ENCODE results near the gene CETP. TPM values are rescaled to one million over a fixed set of nuclear protein-coding genes. Genes with fewer than 3 reads are reported as not detected.
"Not testable (repeated sequence)": the region's sequence is repeated elsewhere in the genome, so short reads cannot be mapped to it uniquely, and the experiment has no call there.

CETP gene
- total RNA-seq, 1 donor from 2014 or later: 0.32 TPM

DNA sequence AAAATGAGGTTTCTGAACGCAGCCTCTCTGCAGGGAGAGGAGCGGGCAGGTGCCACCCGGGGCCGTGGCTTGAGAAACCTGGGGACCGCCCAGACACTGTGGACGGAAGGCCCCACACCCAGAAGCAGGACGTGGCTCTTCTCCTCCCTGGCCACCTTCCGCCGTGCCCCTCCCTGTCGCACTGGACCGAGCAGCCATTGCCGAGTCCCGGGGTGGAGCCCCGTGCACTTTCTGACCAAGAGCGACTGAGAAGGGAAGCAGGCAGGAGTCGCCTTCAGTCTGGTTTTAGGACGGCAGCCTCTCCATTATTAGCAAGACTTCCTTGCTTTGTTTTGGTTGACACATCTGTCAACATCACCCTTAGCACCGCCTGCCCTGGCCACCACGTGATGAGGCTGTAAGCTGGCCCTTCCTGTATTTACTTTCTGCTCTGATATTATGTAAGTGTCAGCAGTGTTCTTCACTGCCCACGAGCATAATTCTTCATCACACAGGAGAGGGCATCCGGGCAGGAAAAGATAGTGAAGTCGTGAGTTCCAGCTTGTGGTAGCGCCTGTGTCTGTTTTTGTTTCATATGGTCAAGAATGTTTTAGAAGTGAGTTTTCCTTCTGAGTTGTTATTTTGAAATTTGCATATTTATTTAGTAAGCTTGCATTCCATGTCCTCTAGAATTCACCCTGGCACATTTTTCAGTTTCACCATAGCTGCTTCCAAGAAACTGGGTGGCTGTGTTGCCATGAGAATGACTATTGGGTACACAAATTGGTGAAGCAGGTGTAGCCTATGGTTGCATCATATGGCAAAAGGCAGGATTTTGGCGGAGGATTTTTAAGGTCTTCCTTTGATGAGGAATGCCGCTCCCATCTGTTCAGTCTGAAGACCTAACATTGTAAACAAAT, 28.8 kb upstream of the CETP start:
- intact Hi-C loops (cut with DNase I): loop anchor here (5.0 to 10.0 kb wide), 2 partner anchors 66 to 252 kb away; partner anchors contain the start of genes PSME3IP1, RSPRY1 and SLC12A3
- DNase-seq (ENCODE audit: missing footprints) (peak; percentile 93), ATAC-seq (peak; percentile 77)

DNA sequence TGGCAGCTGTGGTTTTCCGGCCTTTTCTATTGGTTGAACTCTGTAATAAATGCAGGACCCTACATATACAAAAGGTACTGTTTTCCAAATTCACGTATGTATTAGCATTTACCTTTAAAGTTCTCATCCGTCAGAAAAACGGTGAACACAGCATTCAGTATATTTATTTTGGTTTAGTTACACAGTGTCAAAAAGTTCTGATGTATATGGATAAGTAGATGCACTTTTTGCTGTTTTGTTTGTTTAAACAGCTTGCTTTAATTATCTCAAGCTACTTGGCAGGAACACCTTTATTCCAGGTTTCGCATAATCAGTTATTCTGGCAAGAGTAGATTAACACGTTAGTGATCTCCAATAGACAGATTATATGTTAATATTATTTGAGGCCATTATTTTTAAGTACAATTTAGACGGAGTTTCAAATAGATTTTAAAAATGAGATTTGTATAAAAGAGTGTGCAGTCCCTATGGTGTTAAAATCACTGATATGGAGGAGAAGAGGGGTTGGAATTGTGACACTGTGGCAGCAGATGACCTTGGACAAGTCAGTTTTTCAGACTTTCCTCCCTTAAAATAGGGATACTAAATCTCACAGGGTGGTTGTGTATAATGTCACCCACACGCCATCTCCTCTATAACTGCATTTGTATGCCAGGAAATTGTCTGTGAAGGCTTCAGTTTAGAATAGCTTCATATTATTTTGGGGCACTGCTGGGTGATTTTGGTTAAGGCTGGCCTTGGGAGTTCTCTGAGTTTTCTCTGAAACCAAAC, 27.7 kb upstream of the CETP start:
- no peak for DNase-seq (ENCODE audit: missing footprints)
- intact Hi-C loops (cut with DNase I): loop anchor here (5.0 to 10.0 kb wide), 2 partner anchors 67 to 251 kb away; partner anchors contain the start of genes PSME3IP1, RSPRY1 and SLC12A3
- no peak for ATAC-seq

DNA sequence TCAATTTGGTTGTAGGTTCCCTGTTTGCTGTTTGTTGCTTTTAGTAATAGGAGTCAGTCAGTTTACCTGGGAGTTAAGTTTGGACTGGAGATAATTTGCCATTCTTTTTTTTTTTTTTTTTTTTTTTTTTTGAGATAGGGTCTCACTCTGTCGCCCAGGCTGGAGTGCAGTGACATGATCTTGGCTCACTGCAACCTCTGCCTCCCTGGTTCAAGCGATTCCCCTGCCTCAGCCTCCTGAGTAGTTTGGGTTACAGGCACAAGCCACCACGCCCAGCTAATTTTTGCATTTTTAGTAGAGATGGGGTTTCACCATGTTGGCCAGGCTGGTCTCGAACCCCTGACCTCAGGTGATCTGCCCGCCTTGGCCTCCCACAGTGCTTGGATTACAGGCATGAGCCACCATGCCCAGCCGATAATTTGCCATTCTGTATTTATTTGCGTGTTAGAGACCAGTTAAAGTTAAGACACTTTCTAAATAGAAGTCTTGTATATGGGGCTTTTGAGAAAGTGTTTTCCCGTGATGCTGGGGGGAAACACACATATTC, 27.1 kb upstream of the CETP start:
- intact Hi-C loops (cut with DNase I): loop anchor here (5.0 to 10.0 kb wide), 2 partner anchors 67 to 250 kb away; partner anchors contain the start of genes PSME3IP1, RSPRY1 and SLC12A3
- DNase-seq (ENCODE audit: missing footprints); ATAC-seq: not testable (repeated sequence)

DNA sequence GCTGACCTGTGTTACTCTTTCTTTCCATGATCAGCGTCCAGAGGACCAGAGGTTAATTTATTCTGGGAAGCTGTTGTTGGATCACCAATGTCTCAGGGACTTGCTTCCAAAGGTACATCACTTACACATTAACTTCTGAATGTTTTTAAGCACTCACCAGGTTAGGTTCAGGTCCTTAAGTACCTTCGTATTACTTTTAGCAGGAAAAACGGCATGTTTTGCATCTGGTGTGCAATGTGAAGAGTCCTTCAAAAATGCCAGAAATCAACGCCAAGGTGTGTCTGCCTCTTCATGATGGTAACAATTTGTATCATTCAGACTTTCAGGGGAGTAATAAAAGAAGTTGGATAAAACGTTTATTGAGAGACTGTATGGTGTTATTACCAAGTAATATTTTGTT, 26.5 kb upstream of the CETP start:
- intact Hi-C loops (cut with DNase I): loop anchor here (10.0 kb wide), 1 partner anchor 250 kb away; the partner anchor contains the start of genes PSME3IP1 and RSPRY1
- ATAC-seq (no peak), DNase-seq (ENCODE audit: missing footprints) (no peak)

DNA sequence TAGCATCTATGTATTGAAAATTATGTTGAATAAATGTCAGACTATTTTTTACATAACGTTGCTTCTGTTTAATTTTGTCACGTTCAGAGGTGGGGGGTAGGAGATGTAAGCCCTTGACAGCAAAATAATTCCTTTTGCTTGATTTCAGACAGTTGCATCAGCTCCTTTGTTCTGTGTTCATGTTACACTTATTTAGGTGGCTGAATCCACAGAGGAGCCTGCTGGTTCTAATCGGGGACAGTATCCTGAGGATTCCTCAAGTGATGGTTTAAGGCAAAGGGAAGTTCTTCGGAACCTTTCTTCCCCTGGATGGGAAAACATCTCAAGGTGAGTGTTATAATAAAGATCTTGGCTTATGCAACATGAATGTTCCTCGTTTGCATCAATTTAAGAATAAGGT, 25.3 kb upstream of the CETP start:
- DNase-seq (ENCODE audit: missing footprints) (no peak), ATAC-seq (no peak)
- intact Hi-C loops (cut with DNase I): loop anchor here (10.0 kb wide), 1 partner anchor 248 kb away; the partner anchor contains the start of genes PSME3IP1 and RSPRY1

DNA sequence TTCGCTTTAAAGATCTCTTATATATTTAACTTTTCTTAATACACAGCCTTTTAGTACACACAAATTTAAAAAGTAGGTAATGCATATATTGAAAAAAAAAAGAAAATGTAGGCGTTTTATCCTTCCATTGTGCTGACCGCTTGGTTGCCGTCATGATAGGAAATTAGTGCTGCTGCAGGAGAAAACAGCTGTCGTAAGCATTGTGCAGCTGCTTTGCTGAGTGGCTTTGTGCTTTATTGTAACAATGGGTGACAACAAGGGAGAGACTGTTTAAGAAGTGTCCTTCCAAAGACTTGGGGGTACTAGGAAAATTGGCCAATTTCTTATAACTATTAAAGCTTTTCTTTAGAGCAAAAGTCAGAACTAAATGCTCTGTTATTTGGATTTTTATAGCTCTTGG, 24.8 kb upstream of the CETP start:
- intact Hi-C loops (cut with DNase I): loop anchor here (10.0 kb wide), 1 partner anchor 248 kb away; the partner anchor contains the start of genes PSME3IP1 and RSPRY1

DNA sequence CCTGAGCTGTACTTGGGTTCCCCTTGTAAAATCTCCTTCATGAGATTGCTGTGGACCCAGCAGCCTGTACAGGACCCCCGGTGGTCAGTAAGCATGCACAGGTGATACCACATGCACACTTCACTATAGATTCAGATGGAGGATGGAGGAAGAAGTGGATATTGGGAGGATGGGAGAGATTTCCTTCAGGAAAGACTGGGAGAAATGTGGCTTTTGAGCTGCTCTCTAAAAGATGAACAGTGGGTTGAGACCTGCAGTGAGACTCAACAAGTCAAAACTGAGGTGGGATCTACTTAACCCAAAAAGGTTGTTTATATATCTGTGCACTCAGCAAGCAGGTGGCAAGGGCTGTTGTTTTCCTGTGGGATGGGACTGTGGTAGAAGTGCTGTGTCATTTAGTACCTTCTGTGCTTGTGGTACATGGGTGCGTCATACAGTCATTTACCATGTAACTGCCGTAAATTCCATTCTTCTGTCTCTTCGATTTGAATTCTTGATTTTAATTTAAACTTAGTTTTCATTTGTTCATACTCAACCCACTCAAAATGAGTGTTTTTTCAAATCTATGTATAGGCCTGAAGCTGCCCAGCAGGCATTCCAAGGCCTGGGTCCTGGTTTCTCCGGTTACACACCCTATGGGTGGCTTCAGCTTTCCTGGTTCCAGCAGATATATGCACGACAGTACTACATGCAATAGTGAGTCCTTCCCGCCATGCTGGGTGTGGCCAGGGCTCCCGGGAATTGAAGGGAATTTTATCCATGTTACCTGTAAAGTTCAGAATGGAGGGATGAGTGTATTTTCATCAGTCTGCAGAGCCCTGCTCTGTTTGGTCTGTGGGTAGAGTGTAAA, 22.9 kb upstream of the CETP start:
- intact Hi-C loops (cut with DNase I): loop anchor here (10.0 kb wide), 1 partner anchor 246 kb away; the partner anchor contains the start of genes PSME3IP1 and RSPRY1
- ATAC-seq: peak; percentile 16
- no peak for DNase-seq (ENCODE audit: missing footprints)

More for the DNA sequence above, 24.8 kb upstream of the CETP start:
- ATAC-seq: no peak
- DNase-seq (ENCODE audit: missing footprints): no peak

DNA sequence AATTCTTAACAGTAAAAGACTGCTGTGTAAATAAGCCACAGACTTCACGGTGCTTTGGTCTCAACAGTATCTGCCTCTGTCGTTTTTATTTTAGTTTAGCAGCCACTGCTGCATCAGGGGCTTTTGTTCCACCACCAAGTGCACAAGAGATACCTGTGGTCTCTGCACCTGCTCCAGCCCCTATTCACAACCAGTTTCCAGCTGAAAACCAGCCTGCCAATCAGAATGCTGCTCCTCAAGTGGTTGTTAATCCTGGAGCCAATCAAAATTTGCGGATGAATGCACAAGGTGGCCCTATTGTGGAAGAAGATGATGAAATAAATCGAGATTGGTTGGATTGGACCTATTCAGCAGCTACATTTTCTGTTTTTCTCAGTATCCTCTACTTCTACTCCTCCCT, 21.9 kb upstream of the CETP start:
- no peak for ATAC-seq
- intact Hi-C loops (cut with DNase I): loop anchor here (10.0 kb wide), 1 partner anchor 245 kb away; the partner anchor contains the start of genes PSME3IP1 and RSPRY1
- no peak for DNase-seq (ENCODE audit: missing footprints)

DNA sequence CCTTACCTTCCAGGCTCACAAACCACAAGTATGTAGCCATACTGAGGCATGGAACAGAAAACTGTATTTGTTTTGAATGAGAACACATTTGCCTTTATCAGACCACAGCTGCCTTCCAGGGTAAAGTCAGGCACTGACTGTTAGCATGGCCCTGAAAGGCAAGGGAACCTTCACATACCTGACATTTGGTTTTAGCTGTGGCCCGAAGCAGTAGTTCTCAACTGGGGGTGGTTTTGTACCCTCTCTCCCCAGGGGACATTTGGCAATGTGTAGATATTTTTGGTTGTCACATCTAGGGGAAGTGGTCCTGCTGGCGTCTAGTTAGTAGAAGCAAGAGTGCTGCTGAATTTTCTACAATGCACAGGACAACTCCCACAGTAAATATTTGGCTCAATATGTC, 20.7 kb upstream of the CETP start:
- intact Hi-C loops (cut with DNase I): no loop called here
- ATAC-seq: no peak
- DNase-seq (ENCODE audit: missing footprints): no peak

DNA sequence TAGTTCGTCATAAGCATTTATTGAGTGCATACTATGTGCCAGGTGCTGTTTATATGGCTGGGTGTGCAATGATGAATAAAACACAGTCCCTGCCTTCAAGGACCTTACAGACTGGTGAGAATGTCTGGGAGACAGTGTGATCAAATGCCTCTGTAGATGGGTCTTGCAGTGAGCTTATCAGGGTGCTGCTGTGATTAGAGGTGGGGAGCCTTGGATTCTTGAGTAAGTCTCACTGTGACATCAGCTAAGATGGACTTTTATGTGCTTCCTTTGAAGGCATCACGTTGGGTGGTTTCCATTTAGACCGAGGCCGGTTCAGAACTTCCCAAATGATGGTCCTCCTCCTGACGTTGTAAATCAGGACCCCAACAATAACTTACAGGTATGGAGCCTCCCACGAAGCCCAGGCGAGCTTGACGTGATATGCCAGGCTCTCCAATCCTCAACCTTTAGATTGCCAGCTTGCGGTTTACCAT, 19.9 kb upstream of the CETP start:
- intact Hi-C loops (cut with DNase I): no loop called here
- DNase-seq (ENCODE audit: missing footprints) (no peak), ATAC-seq (no peak)

DNA sequence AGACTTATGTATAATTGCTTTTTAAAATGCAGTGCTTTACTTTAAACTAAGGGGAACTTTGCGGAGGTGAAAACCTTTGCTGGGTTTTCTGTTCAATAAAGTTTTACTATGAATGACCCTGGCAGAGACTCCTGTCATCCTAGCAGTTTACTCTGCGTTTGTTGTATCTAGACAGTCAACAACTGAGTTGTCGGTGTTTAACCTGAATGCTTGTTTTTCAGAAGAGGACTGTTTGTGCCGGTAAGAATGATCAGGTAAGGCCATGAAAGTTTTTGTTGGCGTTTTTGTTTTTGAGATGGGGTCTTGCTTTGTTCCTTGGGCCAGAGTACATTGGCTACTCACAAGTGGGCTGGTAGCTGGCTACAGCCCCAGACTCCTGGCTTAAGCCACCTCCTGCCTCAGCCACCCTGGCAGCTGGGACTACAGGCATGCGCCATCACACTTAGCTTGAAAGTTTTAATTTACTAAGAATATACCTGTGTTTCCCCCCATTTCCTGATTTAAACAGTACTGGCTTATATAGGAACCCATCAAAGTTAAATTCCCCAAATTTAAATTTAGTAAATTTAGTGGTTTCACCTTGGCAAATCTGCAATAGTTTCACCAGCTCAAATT, 17.9 kb upstream of the CETP start:
- DNase-seq (ENCODE audit: missing footprints) (no peak), ATAC-seq (no peak)
- intact Hi-C loops (cut with DNase I): no loop called here

DNA sequence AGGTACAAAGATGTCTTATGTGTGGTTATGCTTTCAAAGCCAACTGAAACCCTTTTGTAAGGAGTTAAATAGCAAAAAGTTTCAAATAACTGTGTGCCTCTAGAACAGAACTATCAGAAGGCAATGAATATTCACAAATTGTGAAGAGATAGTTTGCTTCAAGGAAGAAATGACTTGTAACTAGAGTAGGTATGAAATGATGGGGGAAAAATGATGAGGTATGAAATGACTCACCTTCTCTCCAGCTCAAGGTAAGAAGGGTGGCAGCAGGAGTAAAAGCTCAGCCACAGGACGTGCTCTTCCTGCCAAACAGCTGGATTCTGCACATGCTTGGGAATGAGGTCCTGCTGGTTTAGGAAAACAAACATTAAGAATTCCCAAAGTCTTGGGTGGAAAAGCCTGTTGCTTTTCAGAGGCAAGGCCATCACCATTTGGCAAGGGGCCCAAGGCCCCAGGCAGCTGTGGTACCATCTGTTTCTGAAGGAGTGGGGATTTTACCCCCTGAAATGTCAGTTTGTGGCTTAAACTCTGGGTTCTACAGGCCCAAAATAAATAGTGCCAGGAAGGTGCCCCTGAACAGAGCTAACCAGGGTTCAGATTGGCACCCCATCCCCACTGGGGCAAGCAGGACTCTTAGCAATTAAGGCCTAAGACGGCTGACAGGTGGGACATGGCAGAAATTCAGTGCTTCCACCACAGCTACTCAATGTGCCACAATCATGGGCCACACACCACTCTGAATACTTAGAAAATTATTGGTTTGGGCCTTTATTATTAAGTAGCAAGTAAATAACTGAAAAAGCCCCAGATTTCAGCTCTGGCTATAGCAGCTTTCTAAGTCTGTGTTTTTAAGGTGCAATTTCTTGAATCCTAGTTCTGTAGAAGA, 16.6 kb upstream of the CETP start:
- ATAC-seq: no peak
- intact Hi-C loops (cut with DNase I): no loop called here

DNA sequence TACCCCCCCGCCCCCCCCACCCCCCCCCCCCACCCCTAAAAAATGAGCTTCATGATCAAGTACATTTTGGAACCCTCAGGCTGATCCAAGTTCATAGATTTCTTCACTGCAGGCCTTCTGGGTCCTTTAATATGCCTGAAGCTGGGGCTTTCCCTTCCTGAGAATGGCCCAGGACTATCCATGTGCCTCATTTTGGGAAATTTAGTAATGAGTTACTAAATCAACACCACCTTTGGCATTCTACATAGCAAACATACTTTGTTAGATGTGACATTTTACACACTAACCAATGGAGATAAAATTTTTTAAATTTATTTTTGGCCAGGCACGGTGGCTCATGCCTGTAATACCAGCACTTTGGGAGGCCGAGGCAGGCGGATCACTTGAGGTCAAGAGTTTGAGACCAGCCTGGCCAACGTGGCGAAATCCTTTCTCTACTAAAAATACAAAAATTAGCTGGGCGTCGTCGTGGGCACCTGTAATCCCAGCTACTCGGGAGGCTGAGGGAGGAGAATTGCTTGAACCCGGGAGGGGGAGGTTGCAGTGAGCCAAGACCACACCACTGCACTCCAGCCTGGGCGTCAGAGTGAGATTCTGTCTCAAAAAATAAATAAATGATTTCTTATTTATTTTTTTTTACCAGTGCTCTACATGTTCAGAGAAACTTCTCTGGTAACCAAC, 15.8 kb upstream of the CETP start:
- intact Hi-C loops (cut with DNase I): no loop called here
- ATAC-seq: no peak
- no peak for DNase-seq (ENCODE audit: missing footprints)

More for the DNA sequence above, 16.6 kb upstream of the CETP start:
- DNase-seq (ENCODE audit: missing footprints): no peak

DNA sequence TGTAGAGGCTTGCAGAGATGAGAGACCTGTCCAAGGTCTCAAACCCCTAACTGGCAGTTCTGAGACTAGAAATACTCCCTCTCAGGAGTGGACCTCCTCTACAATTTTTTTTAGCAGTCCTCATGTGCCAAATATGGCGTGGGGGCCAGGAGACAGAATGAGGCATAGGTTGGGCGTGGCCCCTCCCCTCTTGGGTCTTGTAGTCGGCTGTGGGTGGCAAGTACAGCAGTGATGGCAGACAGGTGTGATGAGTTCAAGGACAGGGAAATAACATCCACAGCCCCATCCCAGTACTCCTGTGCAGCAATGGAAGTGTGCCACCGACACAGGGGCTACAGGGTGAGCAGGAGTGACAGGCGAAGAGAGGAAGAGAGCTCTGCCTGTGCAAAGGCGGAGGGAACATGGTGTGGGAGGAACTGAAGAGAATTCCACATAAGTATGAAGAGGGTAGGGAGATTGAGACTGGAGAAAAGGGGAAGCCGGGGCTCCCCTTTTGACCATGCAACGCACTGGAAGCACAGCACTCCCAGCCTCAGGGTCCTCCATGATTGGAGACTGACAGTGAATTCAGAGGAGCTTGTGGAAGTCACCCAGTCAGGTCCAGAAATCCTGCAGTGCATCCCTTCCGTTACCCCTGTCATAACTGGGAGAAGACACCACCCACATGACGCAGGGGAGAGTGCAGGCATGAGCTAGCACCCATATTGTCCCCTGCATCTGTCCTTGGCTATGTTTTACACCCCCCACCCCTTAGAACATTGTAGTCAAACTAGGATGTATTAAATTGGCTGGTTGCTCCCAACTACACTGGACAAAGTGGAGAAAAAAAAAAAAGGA, 14.8 kb upstream of the CETP start:
- intact Hi-C loops (cut with DNase I): no loop called here
- ATAC-seq: no peak
- no peak for DNase-seq (ENCODE audit: missing footprints)

DNA sequence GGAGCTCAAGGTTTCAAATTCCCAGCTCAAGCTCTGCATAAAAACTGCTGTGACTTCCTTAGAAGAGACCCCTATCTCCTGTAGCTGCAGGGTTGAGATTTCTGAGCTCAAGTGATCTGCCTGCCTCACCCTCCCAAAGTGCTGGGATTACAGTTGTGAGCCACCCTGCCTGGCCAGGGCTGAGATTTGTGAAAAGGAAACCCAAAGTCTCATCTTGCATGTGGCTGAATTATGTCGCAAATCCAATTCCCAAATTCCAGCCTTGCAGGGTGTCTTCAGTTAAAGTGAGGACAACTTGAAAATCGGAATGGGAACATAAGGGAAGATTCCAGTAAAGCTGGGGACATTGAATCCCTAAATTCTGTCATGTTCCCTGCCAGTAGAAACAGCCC, 14.2 kb upstream of the CETP start:
- intact Hi-C loops (cut with DNase I): no loop called here
- ATAC-seq (no peak), DNase-seq (ENCODE audit: missing footprints) (no peak)

Data from Right ventricle myocardium inferior (tissue), 1 donor.